IPS-11a (cell line): ENCODE data around the gene SFT2D3.

ENCODE experiments used
- H3K4me3 ChIP-seq: one replicate; pipeline ENCODE4 v1.5.1; 2013; ENCODE audit warnings: low read depth, low read length, control low read depth

Gene SFT2D3, protein sequence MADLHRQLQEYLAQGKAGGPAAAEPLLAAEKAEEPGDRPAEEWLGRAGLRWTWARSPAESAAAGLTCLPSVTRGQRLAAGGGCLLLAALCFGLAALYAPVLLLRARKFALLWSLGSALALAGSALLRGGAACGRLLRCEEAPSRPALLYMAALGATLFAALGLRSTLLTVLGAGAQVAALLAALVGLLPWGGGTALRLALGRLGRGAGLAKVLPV

DNA sequence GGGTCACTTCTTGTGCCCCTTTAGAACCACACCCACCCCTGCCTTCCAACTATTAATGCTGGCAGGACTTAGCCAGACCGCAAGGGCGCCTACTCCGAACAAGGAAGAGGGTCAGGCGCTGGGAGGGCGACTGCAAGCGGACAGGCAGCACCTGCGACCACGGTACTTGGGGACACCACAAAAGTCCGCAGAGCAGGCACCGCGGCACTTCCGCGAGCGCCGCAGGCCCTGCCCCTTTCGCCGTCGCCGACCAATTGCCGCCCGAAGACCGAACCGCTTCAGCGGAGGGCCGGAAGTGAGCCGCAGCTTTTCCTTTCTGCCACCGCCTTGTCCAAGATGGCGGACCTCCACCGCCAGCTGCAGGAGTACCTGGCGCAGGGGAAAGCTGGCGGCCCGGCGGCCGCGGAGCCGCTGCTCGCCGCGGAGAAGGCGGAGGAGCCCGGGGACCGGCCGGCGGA, at the start of gene SFT2D3:
Gene SFT2D3, plus strand, starts transcription at position 305 of the 458 bp plus-strand sequence. Its CDS starts 32 bp downstream, at position 337.
- peak within 1 kb of the TSS; percentile 71 for H3K4me3 ChIP-seq

DNA sequence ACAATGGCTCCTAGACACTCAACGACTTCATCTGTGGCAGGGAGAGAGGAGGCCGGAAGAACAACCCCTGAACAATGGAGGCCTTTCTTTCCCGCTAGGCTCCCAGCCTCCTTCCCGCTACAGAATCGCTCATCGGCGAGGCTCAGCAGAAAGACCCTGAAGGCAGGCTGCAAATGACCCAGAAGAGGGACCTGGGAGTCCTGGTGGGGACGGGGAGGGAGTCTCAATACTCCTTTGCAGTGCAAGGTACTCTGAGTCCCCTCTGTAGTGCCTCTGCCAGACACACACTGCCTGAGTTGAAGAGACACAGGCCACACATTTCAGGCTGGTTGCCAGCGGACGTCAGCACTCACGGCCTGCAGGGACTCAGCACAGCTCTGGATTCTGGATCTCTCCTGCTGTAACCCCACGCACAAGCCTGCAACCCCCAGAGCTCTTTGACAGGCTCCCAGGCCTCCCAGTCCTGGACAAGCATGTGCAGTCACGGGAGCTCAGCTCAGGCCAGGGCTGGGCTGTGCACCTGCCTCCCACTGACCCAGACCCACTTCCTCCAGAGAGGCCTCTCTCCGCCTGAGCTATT, 49.2 kb upstream of the SFT2D3 start:
- no peak overlapping the region for H3K4me3 ChIP-seq

DNA sequence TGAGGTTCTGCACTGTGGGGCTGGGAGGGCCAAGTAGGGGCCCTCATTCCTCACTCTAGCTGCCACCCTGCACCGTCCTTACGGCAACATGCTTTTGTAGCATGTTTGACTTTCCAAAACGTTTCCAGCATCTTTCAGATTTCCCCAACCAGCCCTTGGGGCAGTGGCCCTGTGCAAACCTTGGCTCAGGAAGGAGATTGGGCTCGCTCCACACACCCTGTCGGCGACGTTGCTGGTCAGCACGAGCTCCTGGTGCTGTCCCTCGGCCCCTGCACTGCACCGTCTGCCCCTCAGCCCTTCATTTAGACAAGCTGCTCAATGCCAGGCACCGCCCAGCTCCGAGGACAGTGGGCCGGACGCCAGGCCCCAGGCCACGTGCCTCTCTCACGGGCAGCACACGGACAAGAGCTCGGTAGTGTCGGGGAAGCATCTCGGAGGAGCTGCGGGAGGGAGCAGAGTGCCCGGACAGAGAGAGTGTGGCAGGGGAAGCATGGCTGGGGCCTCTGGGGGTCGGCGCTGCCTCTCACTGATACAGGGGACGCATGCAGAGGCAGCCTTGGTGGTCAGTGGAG, 48.4 kb upstream of the SFT2D3 start:
- no peak overlapping the region for H3K4me3 ChIP-seq

DNA sequence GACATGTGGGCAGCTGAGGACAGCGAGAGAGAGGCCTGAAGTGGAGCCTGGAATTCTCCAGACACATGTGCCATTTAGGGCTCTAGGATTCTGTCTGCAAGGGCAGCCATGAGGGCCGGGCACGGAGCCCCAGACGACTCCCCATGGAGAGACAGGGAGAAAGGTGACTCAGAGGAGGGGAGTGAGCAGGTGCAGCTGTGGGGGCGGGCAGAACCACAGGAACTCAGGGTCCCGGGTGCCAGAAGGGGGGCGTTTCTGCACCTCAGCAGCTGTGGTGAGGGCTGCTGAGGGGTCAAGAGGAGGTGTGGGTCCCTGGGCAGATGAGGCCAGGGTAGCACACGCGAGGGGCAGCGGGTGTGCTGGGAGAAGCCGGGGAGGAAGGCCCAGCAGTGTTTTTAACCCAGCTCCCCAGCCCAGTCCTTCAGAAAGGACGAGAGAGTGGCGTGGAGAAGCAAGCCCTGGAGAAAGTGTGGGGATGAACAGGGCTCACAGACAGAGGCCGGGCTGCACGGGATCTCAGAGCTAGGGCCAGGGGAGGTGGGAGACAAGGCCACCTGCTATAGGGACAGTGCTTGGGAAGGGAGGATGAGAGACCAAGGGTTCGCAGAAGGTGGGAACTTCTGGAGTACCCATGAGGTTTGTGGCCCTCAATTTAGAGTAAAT, 47.7 kb upstream of the SFT2D3 start:
- H3K4me3 ChIP-seq, result no peak overlapping the region

DNA sequence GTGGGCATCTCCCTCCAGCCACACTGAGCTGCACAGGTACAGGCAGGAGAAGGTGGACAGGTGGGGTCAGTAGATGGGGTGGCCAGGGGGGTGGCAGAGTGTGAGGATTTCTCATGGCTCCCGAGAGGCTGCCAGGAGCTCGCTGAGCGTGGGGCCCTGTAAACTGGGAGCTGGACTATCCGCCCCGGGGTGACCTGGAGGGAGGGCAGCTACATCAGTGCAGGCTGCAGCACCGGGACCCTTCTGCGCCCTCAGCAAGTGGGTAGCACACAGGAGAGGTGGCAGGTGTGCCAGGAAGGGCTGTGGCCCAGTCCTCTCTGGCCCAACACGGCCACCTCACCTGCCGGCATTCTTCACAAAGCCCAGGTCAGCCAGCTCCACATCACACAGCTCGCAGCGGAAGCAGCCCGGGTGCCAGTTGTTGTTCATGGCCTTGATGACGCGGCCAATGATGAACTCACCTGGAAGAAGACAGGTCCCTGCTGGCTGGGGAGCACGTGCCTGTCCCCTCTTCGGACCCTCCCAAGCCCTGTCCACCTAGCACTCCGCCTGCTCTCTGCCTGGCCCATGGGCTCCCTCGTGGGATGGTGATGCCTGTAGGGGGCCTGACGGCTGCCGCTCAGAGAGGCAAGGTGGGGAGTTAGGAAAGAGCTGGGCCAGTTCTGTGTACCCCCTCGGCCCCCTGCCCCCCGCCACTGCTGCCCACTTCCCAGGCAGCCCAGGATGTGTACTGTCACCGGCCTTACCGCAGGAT, 47.0 kb upstream of the SFT2D3 start:
- H3K4me3 ChIP-seq, result no peak overlapping the region

DNA sequence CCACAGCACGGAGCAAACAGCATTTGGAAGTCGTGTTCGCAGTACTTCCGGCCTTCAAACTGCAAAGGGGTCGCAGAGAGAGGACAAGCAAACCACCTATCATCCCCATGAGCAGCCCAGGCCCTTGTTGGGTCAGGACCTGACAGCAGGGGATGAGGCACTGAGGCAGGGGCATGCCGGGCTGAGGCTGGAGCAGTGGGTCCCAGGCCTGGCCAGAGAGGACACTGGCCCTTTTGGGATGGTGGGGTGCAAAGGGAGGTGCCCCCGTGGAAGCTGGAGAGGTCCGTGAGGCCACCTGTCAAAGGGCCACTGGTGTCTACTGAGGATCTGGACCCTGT, 46.5 kb upstream of the SFT2D3 start:
- H3K4me3 ChIP-seq, result no peak overlapping the region

DNA sequence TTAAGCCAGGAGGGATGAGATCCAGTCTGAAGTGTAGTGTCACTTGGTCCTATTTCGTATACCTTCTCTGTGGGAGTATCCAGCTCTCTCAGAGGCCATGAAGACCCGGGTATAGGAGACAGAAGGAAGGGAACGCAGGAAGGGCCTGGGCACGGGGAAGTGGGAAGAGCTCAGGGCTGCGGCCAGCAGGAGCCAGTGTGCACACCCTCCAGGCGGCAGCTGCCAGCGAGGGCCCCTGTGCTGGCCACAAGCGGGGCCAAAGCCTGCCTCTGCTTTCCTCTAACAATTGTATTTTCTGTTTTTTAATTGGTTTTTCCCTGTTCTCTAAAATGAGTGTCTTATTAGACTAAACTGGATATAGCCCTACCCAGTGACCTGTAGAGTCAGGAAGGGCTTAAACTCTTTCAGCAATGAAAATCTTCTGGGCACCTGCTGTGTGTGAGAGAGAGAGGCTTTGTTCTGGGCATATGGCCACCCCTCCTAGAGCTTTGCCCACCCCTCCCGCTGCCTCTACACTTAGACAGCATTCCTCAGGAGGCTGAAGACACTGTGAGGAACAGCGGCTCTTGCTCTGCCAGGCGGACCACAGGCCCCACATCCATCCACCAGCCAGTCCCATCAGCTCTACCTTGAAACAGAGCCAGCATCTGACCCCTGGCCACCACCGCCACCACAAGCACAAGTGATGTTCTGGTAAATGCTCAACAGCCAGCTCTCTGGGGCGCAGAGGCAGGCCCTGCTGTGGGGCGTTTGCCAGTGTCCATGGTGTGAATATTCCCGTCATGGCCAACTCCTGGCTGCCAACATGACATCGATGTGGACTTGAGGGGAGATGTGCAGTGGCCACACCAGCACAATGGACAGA, 45.9 kb upstream of the SFT2D3 start:
- H3K4me3 ChIP-seq, result no peak overlapping the region

DNA sequence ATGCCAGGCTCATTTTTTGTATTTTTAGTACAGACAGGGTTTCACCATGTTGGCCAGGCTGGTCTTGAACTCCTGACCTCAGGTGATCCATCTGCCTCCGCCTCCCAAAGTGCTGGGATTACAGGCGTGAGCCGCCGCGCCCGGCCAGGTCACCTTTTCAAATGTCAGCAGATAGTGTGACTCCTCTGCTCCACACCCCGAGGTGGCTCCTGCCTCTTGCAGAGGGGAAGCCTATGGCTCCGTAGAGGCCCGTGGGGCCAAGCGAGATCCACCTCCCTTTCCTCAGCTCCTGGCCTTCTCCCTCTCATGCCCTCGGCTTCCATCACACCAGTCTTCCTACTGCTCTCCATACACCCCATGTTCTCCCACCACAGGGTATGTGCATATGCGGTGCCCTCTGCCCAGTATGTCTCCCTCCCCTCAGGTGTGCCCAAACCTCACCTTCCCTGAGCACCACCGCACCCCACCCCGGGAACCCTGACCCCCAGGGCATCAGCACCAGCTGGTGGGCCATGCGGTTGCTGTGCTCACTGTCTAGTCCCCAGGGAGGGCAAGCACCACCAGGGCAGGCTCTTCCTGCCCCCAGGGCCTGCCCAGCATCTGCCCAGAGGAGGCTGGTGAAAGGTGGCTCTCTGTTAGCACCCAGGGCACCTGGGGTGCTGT, 44.6 kb upstream of the SFT2D3 start:
- no peak overlapping the region for H3K4me3 ChIP-seq

DNA sequence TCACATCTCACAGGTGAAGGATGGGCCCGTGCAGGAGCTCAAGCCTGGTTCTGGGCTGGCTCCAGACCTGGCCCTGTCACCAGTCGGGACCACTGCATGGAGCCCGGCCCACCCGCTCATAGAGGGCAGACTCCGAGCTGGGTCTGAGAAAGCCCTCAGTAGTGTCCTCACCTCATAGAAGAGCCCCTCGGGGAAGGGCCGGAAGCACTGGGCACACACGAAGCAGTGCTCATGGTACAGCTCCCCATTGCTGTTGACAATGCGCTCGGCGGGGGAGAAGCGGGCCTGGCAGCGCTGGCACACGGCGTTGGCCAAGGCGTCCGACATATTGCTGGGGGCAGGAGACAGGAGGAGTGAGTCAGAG, 44.1 kb upstream of the SFT2D3 start:
- no peak overlapping the region for H3K4me3 ChIP-seq

DNA sequence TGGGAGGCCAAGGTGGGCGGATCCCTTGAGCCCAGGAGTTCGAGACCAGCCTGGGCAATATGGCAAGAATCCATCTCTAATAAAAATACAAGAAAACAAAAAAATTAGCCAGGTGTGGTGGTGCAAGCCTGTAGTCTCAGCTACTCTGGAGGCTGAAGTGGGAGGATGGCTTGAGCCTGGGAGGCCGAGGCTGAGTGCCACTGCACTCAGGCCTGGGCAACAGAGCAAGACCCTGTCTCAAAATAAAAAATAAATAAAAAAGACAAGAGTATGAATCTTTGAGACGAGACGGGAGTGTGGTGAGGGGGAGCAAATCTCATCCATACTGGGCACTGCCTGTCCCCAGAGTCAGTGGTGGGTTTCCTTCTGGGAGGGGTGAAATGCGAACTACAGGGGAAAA, 43.2 kb upstream of the SFT2D3 start:
- no peak overlapping the region for H3K4me3 ChIP-seq

DNA sequence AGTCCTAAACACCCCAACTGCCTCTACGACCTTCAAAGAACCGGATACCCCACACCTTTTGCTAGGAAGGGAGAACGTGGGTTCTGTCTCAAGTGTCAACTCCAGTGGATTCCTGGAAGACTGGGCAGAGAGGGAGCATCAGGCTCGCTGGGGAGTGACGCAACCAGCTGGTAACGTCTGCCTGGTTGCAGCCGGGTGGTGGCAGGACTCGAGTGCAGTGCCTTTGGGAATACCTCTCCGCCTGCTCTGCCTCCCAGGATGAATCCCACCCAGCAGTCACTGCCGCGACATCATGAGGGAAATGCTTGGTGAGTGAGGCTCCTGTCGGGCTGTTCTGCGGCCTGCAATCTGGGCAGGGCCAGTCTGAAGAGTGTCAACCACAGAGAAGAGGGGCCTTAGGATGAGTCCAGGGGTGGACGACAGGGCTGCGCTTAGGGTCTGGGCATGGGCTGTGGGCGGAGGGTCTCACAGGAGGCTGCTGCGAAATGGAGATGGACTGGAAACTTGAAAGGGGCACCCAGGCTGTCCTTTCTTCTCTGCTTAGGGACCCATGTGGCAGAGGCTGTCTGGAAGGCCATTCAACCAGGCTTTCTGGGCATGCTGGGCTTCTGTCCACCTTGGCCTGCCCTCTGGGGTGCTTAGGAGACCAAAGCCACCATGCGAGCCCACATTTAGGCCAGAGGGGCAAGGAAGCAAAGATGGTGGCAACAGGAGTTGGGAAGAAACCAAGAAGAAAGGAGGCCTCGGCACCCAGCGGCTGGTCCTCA, 42.5 kb upstream of the SFT2D3 start:
- H3K4me3 ChIP-seq, result no peak overlapping the region

DNA sequence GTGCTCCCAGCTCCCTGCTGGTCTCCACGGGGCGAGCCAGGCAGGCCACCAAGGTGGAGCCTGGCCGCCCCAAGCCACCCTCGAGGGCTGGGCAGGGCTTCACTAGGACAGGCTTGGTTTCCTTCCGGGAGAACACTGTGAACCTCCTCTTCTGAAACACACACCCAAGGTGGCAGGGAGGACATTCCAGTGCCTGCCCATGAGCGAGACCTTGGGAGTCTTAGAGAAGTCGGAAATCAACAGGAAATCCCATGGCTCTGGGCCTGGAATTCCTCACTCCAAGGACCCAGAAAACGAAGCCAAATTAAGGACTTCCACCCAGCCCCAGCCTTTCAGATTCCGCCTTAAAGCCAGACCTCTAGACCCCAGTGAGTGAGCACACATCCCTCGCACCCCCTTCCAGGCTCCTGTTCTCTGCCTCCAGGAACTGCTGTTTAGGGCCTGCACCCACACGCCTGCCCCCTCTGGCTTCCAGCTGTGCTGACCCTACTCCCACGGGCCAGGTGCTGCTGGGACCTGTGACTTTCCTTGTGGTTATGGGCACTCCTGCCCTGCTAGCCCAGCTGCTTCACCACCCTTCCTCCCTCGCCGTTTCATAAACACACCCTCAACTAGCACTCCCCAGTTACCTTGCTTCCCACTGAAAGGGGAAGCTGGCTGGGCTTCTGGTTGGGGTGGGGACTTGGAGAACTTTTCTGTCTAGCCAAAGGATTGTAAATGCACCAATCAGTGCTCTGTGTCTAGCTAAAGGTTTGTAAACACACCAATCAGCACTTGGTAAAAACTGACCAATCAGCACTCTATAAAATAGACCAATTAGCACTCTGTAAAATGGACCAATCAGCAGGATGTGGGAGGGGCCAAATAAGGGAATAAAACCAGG, 41.6 kb upstream of the SFT2D3 start:
- no peak overlapping the region for H3K4me3 ChIP-seq

DNA sequence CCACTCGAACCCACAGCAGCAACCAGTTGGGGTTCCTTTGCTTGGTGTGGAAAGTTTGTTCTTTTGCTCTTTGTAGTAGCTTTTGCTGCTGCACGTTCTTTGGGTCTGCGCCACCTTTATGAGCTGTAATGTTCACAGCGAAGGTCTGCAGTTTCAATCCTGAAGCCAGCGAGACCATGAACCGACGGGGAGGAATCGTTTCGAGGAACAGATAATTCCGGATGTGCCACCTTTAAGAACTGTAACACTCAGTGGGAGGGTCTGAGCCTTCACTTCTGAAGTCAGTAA, 41.1 kb upstream of the SFT2D3 start:
- H3K4me3 ChIP-seq, result no peak overlapping the region

DNA sequence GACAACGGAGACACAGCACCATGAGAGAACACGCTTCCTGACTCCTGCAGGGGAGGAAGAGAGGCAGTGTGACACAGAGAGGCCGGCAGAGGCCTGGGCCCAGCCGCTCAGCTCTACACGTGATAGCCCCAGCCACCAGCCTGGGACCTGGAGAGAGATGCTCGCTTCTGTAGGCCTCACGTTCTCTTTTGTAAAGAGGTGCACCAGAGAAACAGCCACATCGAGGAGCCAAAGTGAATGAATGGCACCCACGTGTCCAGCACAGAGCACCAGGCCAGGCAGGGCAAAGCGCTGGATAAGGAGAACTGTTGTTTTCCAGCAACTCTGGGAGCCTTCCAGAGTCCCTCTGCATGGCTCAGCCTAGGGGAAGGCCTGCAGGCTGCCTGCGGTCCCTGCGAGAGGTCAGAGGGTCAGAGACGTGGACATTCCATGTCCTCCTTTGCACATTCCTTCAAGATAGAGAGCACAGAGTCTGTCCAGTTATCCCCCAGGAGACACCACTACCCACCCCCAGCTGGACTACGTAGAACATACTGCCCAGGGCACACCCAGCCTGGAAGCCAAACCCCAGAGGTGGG, 40.1 kb upstream of the SFT2D3 start:
- H3K4me3 ChIP-seq, result no peak overlapping the region

DNA sequence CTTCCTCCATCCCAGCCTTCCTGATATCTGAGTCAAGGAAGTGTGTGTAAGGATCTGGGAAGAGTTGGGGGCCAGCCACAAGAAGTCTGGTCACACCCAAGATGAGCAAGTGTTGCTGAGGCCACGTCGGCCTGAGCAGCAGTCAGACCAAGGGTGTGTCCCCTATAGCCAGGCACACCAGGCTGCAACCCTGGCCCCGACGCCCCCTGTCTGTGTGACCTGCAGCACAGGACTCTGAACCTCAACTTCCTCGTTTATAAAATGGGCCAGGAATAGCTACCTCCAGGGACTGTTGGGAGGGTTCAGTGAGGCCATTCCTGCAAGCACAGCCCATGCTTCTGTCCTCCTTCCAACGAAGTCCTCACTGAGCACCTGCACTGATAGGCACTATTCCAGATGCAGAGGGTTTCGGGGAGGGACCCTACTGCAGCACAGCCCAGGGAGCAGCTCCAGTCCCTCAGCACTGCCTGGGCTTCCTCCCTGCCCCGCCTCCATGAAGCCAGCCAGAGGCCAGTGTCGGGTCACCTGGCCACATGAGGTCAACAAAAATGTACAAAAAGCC, 39.3 kb upstream of the SFT2D3 start:
- H3K4me3 ChIP-seq, result no peak overlapping the region

DNA sequence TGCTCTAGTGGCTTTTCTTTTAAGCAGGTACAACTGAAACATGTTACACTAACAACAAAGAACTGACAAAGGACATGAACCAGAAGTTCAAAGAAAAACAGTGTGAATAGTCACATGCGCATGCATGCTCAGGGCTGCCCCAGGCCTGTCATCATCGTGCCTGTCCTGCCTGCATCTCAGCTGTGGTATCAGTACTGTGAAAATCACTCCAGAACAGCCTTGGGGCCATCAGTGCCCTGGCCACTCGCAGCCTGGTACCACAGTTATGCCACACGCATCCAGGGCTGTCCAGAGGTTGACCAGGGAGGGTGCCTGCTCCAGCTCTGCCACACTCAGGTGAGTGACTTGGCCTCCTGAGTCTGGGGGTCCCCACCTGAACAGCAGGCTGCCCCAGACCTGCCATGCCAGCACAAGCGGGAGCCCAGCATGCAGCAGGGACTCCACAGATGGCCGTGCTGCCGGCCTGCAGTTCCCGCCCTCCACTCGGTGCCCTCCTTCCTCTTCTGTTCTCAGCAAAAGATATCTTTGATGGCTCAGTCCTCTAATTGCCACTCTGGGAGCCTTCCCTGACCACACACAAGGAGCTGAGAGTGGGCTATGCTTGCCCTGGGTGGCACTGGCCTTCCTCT, 38.2 kb upstream of the SFT2D3 start:
- no peak overlapping the region for H3K4me3 ChIP-seq

DNA sequence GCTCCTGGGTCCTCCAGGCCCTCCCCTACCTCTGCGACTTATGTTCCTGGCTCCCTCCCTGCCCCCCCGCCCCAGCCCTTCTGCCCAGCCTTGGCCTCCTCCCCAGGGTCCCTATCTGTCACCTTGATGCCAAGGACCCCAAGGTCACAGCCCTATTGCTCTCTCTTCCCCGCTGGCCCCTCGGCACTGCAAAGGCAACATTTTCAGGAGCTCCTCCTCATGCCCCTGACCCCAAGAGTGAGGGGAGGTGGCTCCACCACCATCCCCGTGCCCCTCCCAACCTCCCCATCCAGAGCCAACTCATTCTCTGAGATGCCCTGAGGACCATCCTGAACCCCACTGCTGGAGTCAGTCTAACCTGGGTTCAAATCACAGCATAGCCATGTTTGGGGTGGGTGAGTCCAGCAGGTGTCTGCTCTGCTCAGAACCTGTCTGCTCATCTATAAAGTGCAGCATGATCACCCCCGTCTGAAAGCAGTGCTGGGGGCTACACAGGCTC, 37.7 kb upstream of the SFT2D3 start:
- no peak overlapping the region for H3K4me3 ChIP-seq
